ENCODE measurements around the gene DDIT3.

DDIT3 gene

DNA sequence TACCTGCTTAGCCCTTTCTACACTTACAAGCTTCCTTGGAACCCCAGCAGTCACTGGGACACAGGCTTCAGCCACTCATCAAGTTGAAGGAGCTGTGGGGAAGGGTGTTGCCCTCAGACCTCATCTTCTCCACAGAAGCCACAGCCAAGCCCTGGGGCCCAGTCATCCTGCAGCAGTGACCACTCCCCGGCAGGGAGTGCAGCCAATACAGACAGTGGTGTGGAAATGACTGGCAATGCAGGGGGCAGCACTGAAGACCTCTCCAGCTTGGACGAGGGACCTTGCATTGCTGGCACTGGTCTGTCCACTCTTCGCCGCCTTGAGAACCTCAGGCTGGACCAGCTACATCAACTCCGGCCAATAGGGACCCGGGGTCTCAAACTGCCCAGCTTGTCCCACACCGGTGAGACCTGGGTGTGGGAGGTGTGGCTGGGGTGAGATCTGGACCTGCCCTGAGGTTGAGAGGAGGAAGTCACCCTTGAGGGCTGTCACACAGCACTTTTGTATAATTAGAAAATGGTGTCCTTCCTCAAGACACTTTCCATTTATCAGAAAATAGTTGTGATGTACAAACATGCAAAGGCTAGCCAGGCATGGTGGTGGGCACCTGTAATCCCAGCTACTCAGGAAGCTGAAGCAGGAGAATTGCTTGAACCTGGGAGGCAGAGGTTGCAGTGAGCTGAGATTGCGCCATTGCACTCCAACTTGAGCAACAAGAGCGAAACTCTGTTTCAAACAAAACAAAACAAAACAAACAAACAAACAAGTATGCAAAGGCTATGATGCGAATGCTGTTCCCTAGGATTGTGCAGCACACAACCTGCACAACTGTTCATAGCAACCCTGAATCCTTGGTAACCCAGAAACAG, 50.8 kb downstream of the DDIT3 start:
- no peak overlapping the region for H3K4me3 ChIP-seq (ENCODE audit: low read depth, low read length)
- TF ChIP-seq, protein P1, sequence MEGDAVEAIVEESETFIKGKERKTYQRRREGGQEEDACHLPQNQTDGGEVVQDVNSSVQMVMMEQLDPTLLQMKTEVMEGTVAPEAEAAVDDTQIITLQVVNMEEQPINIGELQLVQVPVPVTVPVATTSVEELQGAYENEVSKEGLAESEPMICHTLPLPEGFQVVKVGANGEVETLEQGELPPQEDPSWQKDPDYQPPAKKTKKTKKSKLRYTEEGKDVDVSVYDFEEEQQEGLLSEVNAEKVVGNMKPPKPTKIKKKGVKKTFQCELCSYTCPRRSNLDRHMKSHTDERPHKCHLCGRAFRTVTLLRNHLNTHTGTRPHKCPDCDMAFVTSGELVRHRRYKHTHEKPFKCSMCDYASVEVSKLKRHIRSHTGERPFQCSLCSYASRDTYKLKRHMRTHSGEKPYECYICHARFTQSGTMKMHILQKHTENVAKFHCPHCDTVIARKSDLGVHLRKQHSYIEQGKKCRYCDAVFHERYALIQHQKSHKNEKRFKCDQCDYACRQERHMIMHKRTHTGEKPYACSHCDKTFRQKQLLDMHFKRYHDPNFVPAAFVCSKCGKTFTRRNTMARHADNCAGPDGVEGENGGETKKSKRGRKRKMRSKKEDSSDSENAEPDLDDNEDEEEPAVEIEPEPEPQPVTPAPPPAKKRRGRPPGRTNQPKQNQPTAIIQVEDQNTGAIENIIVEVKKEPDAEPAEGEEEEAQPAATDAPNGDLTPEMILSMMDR (IDR thresholded peaks at IDR 0.05; ENCODE audit: borderline replicate concordance, insufficient read depth, low read depth, low read length): no peak

DNA sequence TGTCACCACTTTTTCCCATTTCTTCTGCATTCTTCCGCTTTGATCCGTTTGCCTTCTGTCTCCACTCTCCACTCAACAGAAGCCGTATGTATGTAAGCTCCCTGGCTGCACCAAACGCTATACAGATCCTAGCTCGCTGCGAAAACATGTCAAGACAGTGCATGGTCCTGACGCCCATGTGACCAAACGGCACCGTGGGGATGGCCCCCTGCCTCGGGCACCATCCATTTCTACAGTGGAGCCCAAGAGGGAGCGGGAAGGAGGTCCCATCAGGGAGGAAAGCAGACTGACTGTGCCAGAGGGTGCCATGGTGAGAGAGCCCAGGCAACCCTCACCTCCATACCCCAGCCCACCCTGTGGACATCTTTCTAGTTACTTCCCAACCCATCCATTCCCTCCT, 52.4 kb downstream of the DDIT3 start:
- H3K4me3 ChIP-seq (ENCODE audit: low read depth, low read length): no peak overlapping the region
- TF ChIP-seq, protein P1 (IDR thresholded peaks at IDR 0.05; ENCODE audit: borderline replicate concordance, insufficient read depth, low read depth, low read length): no peak

DNA sequence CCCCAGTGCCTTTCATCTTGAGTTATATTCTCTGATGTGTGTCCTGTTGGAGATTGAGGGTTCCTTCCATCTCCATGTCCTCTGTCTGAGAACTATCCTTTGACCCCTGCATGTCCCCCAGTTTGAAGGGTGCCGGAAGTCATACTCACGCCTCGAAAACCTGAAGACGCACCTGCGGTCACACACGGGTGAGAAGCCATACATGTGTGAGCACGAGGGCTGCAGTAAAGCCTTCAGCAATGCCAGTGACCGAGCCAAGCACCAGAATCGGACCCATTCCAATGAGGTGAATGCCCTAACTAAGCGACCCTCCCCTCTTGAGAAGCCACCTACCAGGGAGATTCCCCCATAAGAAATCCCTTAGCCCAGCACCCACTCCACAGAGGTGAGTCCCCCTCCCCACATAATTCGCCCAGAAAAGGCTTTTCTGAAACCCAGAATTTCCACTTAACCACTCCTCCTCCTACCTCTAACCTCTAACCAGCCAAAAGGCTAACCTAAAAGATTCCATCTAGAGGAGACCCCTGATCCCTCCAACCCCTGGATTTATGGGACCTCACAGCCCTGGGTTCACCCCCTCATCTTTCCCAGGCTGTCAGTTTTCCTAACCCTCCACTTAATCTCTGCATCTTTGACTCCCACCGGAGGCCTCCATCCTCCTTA, 53.0 kb downstream of the DDIT3 start:
- TF ChIP-seq, protein P1 (IDR thresholded peaks at IDR 0.05; ENCODE audit: borderline replicate concordance, insufficient read depth, low read depth, low read length): no peak
- H3K4me3 ChIP-seq (ENCODE audit: low read depth, low read length): no peak overlapping the region
